Measurements from ENCODE around the gene RPSA. TPM values are rescaled to one million over a fixed set of nuclear protein-coding genes. Genes with fewer than 3 reads are reported as not detected.
"Not testable (repeated sequence)": the region's sequence is repeated elsewhere in the genome, so short reads cannot be mapped to it uniquely, and the experiment has no call there.

Gene RPSA
- total and polyA plus RNA-seq, 4 donors = 641 to 1,348 (median 1,169) TPM

DNA sequence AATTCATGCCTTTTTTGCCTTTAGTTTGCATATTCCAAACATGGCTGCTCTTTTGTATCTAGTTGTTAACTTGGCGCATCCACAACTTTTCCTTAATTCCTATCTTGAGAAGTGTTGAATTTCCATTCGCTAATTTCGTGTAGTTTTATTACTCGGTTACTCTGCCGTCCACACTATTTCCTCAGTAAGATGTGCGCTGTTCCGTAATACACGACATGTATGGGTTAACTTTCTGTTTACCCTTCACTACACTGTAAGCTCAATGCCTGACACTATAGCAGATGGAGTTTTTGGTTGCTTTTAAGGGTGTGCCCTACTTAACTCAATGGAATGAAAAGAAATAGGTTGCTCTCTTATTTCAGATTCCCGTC is 724 bp downstream of the RPSA start:
- H3K9me3 ChIP-seq (ENCODE audit: control insufficient read depth, insufficient read depth, low read length) = no peaks in the 10 kb centered on the region
- WGBS (ENCODE audit: insufficient coverage) = no CpG with 5 or more reads among the region's 9 CpGs
- peaks cover 8% of the 10 kb centered on the region for H3K4me1 ChIP-seq (ENCODE audit: control insufficient read depth, insufficient read depth, low read length)
- peak overlapping the region; percentile 87 for H3K27ac ChIP-seq (ENCODE audit: low read depth, low read length)
- H3K36me3 ChIP-seq (ENCODE audit: control insufficient read depth, insufficient read depth, low read length) = peaks cover 36% of the 10 kb centered on the region
- H3K4me3 ChIP-seq (ENCODE audit: low read depth, low read length) = peak overlapping the region; percentile 86
- H3K27me3 ChIP-seq (ENCODE audit: control insufficient read depth, insufficient read depth, low read length) = no peaks in the 10 kb centered on the region
- peak in 1 of 6 donors; percentile 1 for DNase-seq (ENCODE audit: low read depth in 4 of 6, low spot score in 6 of 6)

DNA sequence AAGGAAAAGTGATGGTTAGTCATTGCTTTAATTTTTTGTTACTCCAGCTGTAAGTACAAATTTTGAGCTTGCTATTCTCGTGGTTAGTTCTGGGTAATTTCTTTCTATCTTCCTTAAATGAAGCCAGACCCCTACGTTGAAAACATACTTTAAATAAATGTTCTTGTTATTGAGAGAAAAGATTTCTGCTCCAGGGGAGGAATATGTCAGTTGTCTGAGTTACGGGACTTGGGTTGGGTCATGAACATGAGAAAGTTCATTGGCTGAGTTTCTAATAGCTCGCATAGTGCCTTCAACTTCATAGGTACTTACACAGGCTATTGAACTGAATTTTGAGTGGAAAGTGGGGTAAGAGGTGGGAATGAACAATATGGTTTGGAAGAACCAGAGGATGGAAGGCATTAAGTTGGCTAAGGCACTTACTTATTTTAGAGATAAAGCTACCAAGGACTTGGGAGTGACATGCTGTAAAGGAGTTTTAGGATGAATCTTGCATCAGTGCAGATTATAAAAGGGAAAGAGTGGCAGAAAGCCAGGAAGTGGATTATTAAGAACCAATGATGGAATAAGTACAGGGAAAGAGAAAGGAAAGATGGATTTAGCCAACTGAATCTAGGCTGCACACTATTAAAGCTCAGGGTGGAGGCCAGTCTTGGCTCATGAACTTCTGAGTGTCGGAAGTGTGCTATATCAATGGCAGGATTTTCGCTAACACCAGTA is 1.4 kb downstream of the RPSA start:
- DNase-seq (ENCODE audit: low read depth in 4 of 6, low spot score in 6 of 6) = no peak
- Histone ChIP-seq H3K4me3 (ENCODE audit: low read depth, low read length) (peak overlapping the region; percentile 86), H3K27ac (ENCODE audit: low read depth, low read length) (no peak overlapping the region), H3K4me1 (ENCODE audit: control insufficient read depth, insufficient read depth, low read length) (peaks cover 8% of the 10 kb centered on the region), H3K27me3 (ENCODE audit: control insufficient read depth, insufficient read depth, low read length) (no peaks in the 10 kb centered on the region), H3K36me3 (ENCODE audit: control insufficient read depth, insufficient read depth, low read length) (peaks cover 39% of the 10 kb centered on the region), H3K9me3 (ENCODE audit: control insufficient read depth, insufficient read depth, low read length) (no peaks in the 10 kb centered on the region)
- whole genome bisulfite sequencing (ENCODE audit: insufficient coverage) = 91% methylated on average over 4 of the region's 6 CpGs

DNA sequence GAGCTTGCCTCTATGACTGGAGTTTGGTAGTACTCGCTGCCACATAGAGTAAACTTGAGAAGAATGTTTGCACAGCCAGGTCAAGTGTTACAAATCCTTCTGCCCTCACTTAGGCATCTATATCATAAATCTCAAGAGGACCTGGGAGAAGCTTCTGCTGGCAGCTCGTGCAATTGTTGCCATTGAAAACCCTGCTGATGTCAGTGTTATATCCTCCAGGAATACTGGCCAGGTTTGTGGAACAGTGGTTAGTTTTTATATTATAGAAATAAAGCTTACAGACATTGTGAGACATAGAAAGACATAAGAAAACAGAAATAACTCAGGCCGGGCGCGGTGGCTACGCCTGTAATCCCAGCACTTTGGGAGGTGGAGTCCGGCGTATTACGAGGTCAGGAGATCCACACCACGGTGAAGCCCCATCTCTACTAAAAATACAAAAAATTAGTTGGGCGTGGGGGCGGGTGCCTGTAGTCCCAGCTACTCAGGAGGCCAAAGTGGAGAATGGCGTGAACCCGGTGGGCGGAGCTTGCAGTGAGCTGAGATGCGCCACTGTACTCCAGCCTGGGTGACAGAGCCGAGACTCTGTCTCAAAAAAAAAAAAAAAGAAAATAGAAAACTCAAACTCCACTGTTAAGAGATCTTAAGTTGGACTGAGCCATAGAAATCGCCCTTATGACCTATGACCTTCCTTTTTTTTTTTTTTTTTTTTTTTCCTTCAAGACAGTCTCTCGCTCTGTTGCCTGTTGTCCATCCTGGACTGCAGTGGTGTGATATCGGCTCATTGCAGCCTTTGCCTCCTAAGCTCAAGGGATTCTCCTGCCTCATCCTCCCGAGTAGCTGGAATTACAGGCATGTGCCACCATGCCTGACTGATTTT is 2.2 kb downstream of the RPSA start:
- Histone ChIP-seq H3K27ac (ENCODE audit: low read depth, low read length) (no peak overlapping the region), H3K4me1 (ENCODE audit: control insufficient read depth, insufficient read depth, low read length) (peaks cover 8% of the 10 kb centered on the region), H3K36me3 (ENCODE audit: control insufficient read depth, insufficient read depth, low read length) (peaks cover 46% of the 10 kb centered on the region), H3K4me3 (ENCODE audit: low read depth, low read length) (no peak overlapping the region), H3K27me3 (ENCODE audit: control insufficient read depth, insufficient read depth, low read length) (no peaks in the 10 kb centered on the region), H3K9me3 (ENCODE audit: control insufficient read depth, insufficient read depth, low read length) (no peaks in the 10 kb centered on the region)
- WGBS (ENCODE audit: insufficient coverage) = 95% methylated on average over 16 of the region's 21 CpGs
- no peak for DNase-seq (ENCODE audit: low read depth in 4 of 6, low spot score in 6 of 6)

DNA sequence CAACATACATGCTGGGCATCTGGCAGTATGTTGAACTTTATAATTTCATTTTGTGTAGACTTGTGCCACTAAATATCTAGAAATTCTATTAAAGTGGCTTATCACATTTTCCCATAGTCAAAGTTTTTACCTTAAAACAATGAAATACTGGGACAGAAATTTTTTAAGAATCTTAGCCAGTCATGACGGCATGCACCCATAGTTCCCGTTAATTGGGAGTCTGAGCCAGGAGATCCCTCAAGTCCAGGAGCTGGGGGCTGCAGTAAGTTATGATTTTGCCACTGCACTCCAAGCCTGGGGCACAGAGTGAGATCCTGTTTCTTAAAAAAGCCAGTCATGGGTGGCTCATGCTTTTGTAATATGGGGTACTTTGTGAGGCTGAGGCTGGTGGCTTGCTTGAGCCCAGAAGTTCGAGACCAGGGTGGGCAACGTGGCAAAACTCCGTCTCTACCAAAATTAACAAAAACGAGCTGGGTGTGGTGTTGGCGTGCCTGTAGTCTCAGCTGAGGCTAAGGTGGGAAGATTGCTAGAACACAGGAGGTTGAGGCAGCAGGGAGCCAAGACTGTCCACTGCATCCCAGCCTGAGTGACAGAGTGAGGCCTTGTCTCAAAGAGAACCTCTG is 3.1 kb downstream of the RPSA start:
- WGBS (ENCODE audit: insufficient coverage) = 77% methylated on average over 6 of the region's 7 CpGs
- peaks cover 55% of the 10 kb centered on the region for H3K36me3 ChIP-seq (ENCODE audit: control insufficient read depth, insufficient read depth, low read length)
- H3K27ac ChIP-seq (ENCODE audit: low read depth, low read length) = no peak overlapping the region
- no peaks in the 10 kb centered on the region for H3K27me3 ChIP-seq (ENCODE audit: control insufficient read depth, insufficient read depth, low read length)
- no peak overlapping the region for H3K4me3 ChIP-seq (ENCODE audit: low read depth, low read length)
- peaks cover 8% of the 10 kb centered on the region for H3K4me1 ChIP-seq (ENCODE audit: control insufficient read depth, insufficient read depth, low read length)
- no peaks in the 10 kb centered on the region for H3K9me3 ChIP-seq (ENCODE audit: control insufficient read depth, insufficient read depth, low read length)
- no peak for DNase-seq (ENCODE audit: low read depth in 4 of 6, low spot score in 6 of 6)

DNA sequence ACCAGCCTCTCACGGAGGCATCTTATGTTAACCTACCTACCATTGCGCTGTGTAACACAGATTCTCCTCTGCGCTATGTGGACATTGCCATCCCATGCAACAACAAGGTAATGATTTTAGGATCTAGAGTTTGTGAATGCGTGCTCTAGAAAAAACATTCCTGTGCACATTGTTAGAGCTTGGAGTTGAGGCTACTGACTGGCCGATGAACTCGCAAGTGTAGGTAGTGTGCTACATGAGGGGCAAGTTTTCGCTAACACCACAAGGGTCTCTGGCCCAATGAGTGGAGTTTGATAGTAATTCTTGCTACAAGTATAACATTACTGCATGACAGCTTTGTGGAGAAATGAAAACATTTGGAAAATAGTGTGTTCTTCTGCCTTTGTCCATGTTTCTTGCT is 4.4 kb downstream of the RPSA start:
- Histone ChIP-seq H3K27ac (ENCODE audit: low read depth, low read length) (no peak overlapping the region), H3K4me1 (ENCODE audit: control insufficient read depth, insufficient read depth, low read length) (peaks cover 8% of the 10 kb centered on the region), H3K36me3 (ENCODE audit: control insufficient read depth, insufficient read depth, low read length) (peaks cover 56% of the 10 kb centered on the region), H3K9me3 (ENCODE audit: control insufficient read depth, insufficient read depth, low read length) (no peaks in the 10 kb centered on the region), H3K4me3 (ENCODE audit: low read depth, low read length) (no peak overlapping the region), H3K27me3 (ENCODE audit: control insufficient read depth, insufficient read depth, low read length) (no peaks in the 10 kb centered on the region)
- 93% methylated on average over 4 of the region's 7 CpGs for WGBS (ENCODE audit: insufficient coverage)
- DNase-seq (ENCODE audit: low read depth in 4 of 6, low spot score in 6 of 6) = no peak

DNA sequence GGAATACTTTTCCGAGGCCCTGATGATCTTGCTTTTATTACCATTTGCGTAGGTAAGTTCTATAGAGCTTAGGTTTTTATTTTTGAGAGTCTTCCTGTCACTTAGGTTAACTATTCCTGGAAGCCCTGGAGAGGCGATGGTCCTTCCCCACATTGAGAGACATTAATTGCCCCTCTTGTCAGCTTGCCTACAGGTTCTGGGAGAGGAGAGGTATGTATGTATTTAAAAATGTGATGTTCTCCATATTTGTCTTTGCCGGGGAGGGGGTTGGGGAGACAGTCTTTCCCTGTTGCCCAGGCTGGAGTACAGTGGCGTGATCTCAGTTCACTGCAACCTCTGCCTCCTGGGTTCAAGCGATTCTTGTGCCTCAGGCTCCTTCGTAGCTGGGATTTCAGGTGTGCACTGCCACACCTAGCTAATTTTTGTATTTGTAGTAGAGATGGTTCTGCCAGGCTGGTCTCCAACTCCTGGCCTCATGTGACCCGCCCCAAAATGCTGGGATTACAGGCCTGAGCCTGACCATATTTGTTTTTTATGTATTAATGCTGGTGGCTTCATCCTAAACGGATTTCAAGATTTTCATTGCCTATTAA is 6.2 kb downstream of the RPSA start:
- Histone ChIP-seq H3K9me3 (ENCODE audit: control insufficient read depth, insufficient read depth, low read length) (no peaks in the 10 kb centered on the region), H3K36me3 (ENCODE audit: control insufficient read depth, insufficient read depth, low read length) (peaks cover 56% of the 10 kb centered on the region)

DNA sequence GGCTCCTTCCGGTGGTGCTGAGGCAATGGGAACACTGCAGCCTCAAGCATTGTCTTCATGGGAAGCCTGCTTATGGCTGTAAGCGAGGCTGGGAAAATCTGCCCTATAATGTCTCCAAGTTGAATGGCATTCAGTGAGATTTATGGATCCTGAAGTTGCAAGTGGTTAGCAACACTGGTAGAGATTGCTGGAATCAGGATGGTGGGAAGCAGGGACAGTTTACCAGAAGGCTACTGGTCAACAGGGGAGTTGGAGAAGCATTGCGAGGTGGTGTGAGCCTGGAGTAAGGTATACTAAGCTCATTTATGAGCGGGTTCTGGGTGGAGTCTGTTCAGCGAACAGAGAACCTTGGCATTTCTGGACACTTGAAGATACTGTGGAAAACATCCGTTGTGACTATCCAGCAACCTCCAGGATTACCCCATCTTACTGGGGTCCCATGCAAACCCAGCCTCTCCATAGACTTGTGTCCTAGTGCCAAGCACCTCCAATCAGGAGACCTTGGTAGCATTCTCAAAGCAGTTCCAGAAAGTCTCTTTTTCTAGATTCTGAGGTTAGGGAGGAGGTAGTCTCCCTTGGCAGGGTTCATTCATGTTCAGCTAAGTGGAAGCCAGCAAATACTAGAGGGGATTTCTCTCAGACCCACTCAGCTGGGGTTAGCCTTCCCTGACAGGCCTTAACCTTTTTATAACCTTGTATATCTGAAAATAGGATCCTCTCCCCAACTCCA is 7.3 kb downstream of the RPSA start:
- no peak overlapping the region for H3K27ac ChIP-seq (ENCODE audit: low read depth, low read length)
- no peaks in the 10 kb centered on the region for H3K27me3 ChIP-seq (ENCODE audit: control insufficient read depth, insufficient read depth, low read length)
- peaks cover 49% of the 10 kb centered on the region for H3K36me3 ChIP-seq (ENCODE audit: control insufficient read depth, insufficient read depth, low read length)
- 84% methylated on average over 4 of the region's 6 CpGs for WGBS (ENCODE audit: insufficient coverage)
- H3K4me3 ChIP-seq (ENCODE audit: low read depth, low read length) = no peak overlapping the region
- H3K4me1 ChIP-seq (ENCODE audit: control insufficient read depth, insufficient read depth, low read length) = peaks cover 4% of the 10 kb centered on the region
- DNase-seq (ENCODE audit: low read depth in 4 of 6, low spot score in 6 of 6) = no peak
- H3K9me3 ChIP-seq (ENCODE audit: control insufficient read depth, insufficient read depth, low read length) = no peaks in the 10 kb centered on the region

More for the DNA sequence above, 6.2 kb downstream of the RPSA start:
- no peak overlapping the region for H3K27ac ChIP-seq (ENCODE audit: low read depth, low read length)
- H3K27me3 ChIP-seq (ENCODE audit: control insufficient read depth, insufficient read depth, low read length) = no peaks in the 10 kb centered on the region
- 94% methylated on average over 7 of the region's 9 CpGs for WGBS (ENCODE audit: insufficient coverage)
- H3K4me3 ChIP-seq (ENCODE audit: low read depth, low read length) = no peak overlapping the region
- H3K4me1 ChIP-seq (ENCODE audit: control insufficient read depth, insufficient read depth, low read length) = peaks cover 8% of the 10 kb centered on the region
- no peak for DNase-seq (ENCODE audit: low read depth in 4 of 6, low spot score in 6 of 6)

DNA sequence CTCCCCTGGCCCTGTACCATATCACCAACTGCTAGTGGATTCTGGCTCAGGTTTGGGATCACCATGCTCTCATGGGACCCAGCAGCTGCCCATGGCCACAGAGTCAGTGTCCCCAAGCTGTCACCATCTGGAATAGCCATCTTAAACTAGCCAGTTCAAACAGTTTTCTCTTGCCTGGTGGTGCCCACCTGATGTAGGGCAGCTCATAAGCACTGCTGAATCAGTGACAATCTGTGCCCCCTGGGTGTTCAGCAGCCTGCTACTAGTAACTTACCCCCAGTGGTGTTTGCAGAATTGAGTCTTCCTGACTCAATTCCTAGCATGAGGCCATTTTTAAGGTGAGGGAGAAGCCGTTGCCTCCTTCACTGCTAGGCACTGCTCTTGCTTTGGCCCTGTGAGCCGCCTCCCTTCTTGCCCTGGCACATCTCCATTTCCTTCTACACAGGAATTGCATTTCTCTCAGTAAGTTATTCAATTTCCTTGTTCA is 7.9 kb downstream of the RPSA start:
- WGBS (ENCODE audit: insufficient coverage) = 65% methylated on average over 2 of the region's 2 CpGs
- Histone ChIP-seq H3K27ac (ENCODE audit: low read depth, low read length) (no peak overlapping the region), H3K4me1 (ENCODE audit: control insufficient read depth, insufficient read depth, low read length) (peaks cover 4% of the 10 kb centered on the region), H3K27me3 (ENCODE audit: control insufficient read depth, insufficient read depth, low read length) (no peaks in the 10 kb centered on the region), H3K9me3 (ENCODE audit: control insufficient read depth, insufficient read depth, low read length) (no peaks in the 10 kb centered on the region), H3K36me3 (ENCODE audit: control insufficient read depth, insufficient read depth, low read length) (peaks cover 43% of the 10 kb centered on the region), H3K4me3 (ENCODE audit: low read depth, low read length) (no peak overlapping the region)
- DNase-seq (ENCODE audit: low read depth in 4 of 6, low spot score in 6 of 6) = no peak

DNA sequence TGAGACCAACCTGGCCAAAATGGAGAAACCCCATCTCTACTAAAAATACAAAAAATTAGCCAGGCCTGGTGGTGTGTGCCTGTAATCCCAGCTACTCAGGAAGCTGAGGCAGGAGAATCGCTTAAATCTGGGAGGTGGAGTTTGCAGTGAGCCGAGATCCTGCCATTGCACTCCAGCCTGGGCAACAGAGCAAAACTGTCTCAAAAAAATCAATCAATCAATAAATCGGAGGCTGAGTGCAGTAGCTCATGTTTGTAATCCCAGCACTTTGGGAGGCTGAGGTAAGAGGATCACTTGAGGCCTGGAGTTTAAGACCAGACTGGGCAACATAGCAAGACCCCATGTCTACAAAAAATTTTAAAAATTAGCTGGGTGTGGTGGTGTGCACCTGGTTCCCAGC is 8.8 kb downstream of the RPSA start:
- H3K27me3 ChIP-seq (ENCODE audit: control insufficient read depth, insufficient read depth, low read length); H3K9me3 ChIP-seq (ENCODE audit: control insufficient read depth, insufficient read depth, low read length); DNase-seq (ENCODE audit: low read depth in 4 of 6, low spot score in 6 of 6); H3K4me1 ChIP-seq (ENCODE audit: control insufficient read depth, insufficient read depth, low read length); H3K27ac ChIP-seq (ENCODE audit: low read depth, low read length); H3K4me3 ChIP-seq (ENCODE audit: low read depth, low read length): not testable (repeated sequence)
- WGBS (ENCODE audit: insufficient coverage) = 83% methylated on average over 1 of the region's 3 CpGs
- peaks cover 38% of the 10 kb centered on the region for H3K36me3 ChIP-seq (ENCODE audit: control insufficient read depth, insufficient read depth, low read length)
